HEK293 (cell line): ENCODE data around the gene TEAD1.

Source experiments
- CTCF ChIA-PET: fragments of 350-600 bp; formaldehyde crosslinking; extraction: SDS; loops from one replicate; lab custom pipeline; 2021; ENCODE audit warnings: antibody characterized with exemption; lab: Yijun Ruan, JAX
- POLR2A ChIA-PET: fragments of 300-600 bp; formaldehyde crosslinking; extraction: SDS; loops from one replicate; lab custom pipeline; 2020; ENCODE audit warnings: antibody characterized with exemption, inconsistent platforms; lab: Yijun Ruan, JAX
- H3K27ac ChIP-seq: fragments of 200-500 bp; sonication (Bioruptor generic); 2 replicates; pipeline ENCODE4 v1.5.1; 2014; ENCODE audit warnings: low read depth, low read length, control low read depth, inconsistent platforms; ENCODE audit errors: extremely low read depth
- H3K36me3 ChIP-seq, 2 experiments: fragments of 200-500 bp in 1 of 2; sonication (Bioruptor generic) in 1 of 2; 1 replicate in 1 of 2; 2 replicates in 1 of 2; pipeline ENCODE4 v1.5.1; 2014 to 2017; ENCODE audit warnings: inconsistent platforms in 2 of 2, low read length in 2 of 2; ENCODE audit not compliant: control insufficient read depth in 2 of 2, insufficient read depth in 1 of 2
- H3K4me1 ChIP-seq: fragments of 200-500 bp; sonication (Bioruptor generic); 2 replicates; pipeline ENCODE4 v1.5.1; 2014; ENCODE audit warnings: mild to moderate bottlenecking, low read length, inconsistent platforms; ENCODE audit not compliant: control insufficient read depth, insufficient read depth
- H3K4me3 ChIP-seq: 2 replicates; pipeline ENCODE4 v1.5.1; 2011; ENCODE audit warnings: low read depth, mild to moderate bottlenecking, control low read depth, low read length, moderate library complexity
- H3K9me3 ChIP-seq: fragments of 200-500 bp; sonication (Bioruptor generic); 2 replicates; pipeline ENCODE4 v1.5.1; 2014; ENCODE audit warnings: low read depth, low read length, inconsistent platforms; ENCODE audit not compliant: control insufficient read depth, insufficient read depth
- CTCF ChIP-seq: fragments of 450-650 bp; formaldehyde crosslinking; IDR thresholded peaks from 2 replicates; pipeline ENCODE4 v1.5.1; 2016; ENCODE audit warnings: missing biosample characterization, missing genetic modification characterization
- FEZF1 ChIP-seq: fragments of 450-650 bp; formaldehyde crosslinking; IDR thresholded peaks from 2 replicates; pipeline ENCODE4 v1.5.1; 2016; ENCODE audit warnings: missing biosample characterization, missing genetic modification characterization
- HOXA7 ChIP-seq: sonication (generic); formaldehyde crosslinking; IDR thresholded peaks from 2 replicates; pipeline ENCODE4 v1.8.1; 2022; ENCODE audit warnings: missing genetic modification reagents, borderline replicate concordance
- KLF16 ChIP-seq: fragments of 450-650 bp; formaldehyde crosslinking; IDR thresholded peaks from 2 replicates; pipeline ENCODE4 v1.5.1; 2017; ENCODE audit warnings: missing biosample characterization, missing genetic modification characterization
- PRDM6 ChIP-seq: fragments of 450-650 bp; formaldehyde crosslinking; IDR thresholded peaks from 2 replicates; pipeline ENCODE4 v1.5.1; 2017; ENCODE audit warnings: missing biosample characterization, missing genetic modification characterization
- SALL2 ChIP-seq: fragments of 450-650 bp; formaldehyde crosslinking; IDR thresholded peaks from 2 replicates; pipeline ENCODE4 v1.5.0; 2017; ENCODE audit warnings: missing biosample characterization, mild to moderate bottlenecking, missing genetic modification characterization, borderline replicate concordance
- SCRT2 ChIP-seq: fragments of 450-650 bp; formaldehyde crosslinking; IDR thresholded peaks from 2 replicates; pipeline ENCODE4 v1.5.1; 2016; ENCODE audit warnings: missing biosample characterization, missing genetic modification characterization
- SP7 ChIP-seq: fragments of 450-650 bp; formaldehyde crosslinking; IDR thresholded peaks from 2 replicates; pipeline ENCODE4 v1.5.1; 2016; ENCODE audit warnings: missing biosample characterization, missing genetic modification characterization
- ZBTB8A ChIP-seq: fragments of 450-650 bp; formaldehyde crosslinking; IDR thresholded peaks from 2 replicates; pipeline ENCODE4 v1.5.1; 2016; ENCODE audit warnings: missing biosample characterization, missing genetic modification characterization
- ZEB2 ChIP-seq: fragments of 450-650 bp; formaldehyde crosslinking; IDR thresholded peaks from 2 replicates; pipeline ENCODE4 v1.5.1; 2016; ENCODE audit warnings: missing biosample characterization, missing genetic modification characterization
- ZFP3 ChIP-seq: fragments of 450-650 bp; formaldehyde crosslinking; IDR thresholded peaks from 2 replicates; pipeline ENCODE4 v1.5.1; 2016; ENCODE audit warnings: low read depth, missing biosample characterization, missing genetic modification characterization
- ZNF114 ChIP-seq: fragments of 450-650 bp; formaldehyde crosslinking; IDR thresholded peaks from 2 replicates; pipeline ENCODE4 v1.5.0; 2017; ENCODE audit warnings: missing biosample characterization, missing genetic modification characterization
- ZNF23 ChIP-seq: fragments of 450-650 bp; formaldehyde crosslinking; IDR thresholded peaks from 2 replicates; pipeline ENCODE4 v1.5.1; 2016; ENCODE audit warnings: missing biosample characterization, missing genetic modification characterization, borderline replicate concordance
- ZNF280C ChIP-seq: fragments of 450-650 bp; formaldehyde crosslinking; IDR thresholded peaks from 2 replicates; pipeline ENCODE4 v1.5.1; 2016; ENCODE audit warnings: missing biosample characterization, missing genetic modification characterization
- ZNF510 ChIP-seq: fragments of 450-650 bp; formaldehyde crosslinking; IDR thresholded peaks from 2 replicates; pipeline ENCODE4 v1.5.1; 2018; ENCODE audit warnings: mild to moderate bottlenecking, missing genetic modification characterization, missing biosample characterization; ENCODE audit not compliant: insufficient replicate concordance
- ZNF555 ChIP-seq: fragments of 450-650 bp; formaldehyde crosslinking; conservative IDR thresholded peaks from 2 replicates; pipeline ENCODE4 v1.5.1; 2017; ENCODE audit warnings: missing biosample characterization, mild to moderate bottlenecking, missing genetic modification characterization, inconsistent platforms
- ZNF629 ChIP-seq: fragments of 450-650 bp; formaldehyde crosslinking; IDR thresholded peaks from 2 replicates; pipeline ENCODE4 v1.5.1; 2017; ENCODE audit warnings: missing biosample characterization, missing genetic modification characterization
- ZNF692 ChIP-seq: fragments of 450-650 bp; formaldehyde crosslinking; IDR thresholded peaks from 2 replicates; pipeline ENCODE4 v1.5.1; 2016; ENCODE audit warnings: missing biosample characterization, missing genetic modification characterization
- ZNF76 ChIP-seq: fragments of 450-650 bp; formaldehyde crosslinking; IDR thresholded peaks from 2 replicates; pipeline ENCODE4; 2016; ENCODE audit warnings: low read depth, missing biosample characterization, missing genetic modification characterization, borderline replicate concordance
- ZNF768 ChIP-seq: fragments of 450-650 bp; formaldehyde crosslinking; IDR thresholded peaks from 2 replicates; pipeline ENCODE4 v1.5.1; 2018; ENCODE audit warnings: missing biosample characterization, mild to moderate bottlenecking, missing genetic modification characterization
- ZNF792 ChIP-seq: fragments of 450-650 bp; formaldehyde crosslinking; IDR thresholded peaks from 2 replicates; pipeline ENCODE4 v1.5.1; 2016; ENCODE audit warnings: missing biosample characterization, missing genetic modification characterization
- ZNF843 ChIP-seq: fragments of 450-650 bp; formaldehyde crosslinking; IDR thresholded peaks from 2 replicates; pipeline ENCODE4 v1.5.1; 2016; ENCODE audit warnings: missing biosample characterization, missing genetic modification characterization
- ZSCAN16 ChIP-seq: fragments of 450-650 bp; formaldehyde crosslinking; IDR thresholded peaks from 2 replicates; pipeline ENCODE4 v1.5.1; 2016; ENCODE audit warnings: missing biosample characterization, missing genetic modification characterization

The TEAD1 gene

GRCh38 chr11:12772324-12772723 is 98.1 kb downstream of the TEAD1 start (continued):
- TF ChIP-seq SALL2 (tag by site-specific recombination) (no peak), ZNF510 (no peak), HOXA7 (CRISPR knock-in tag) (no peak), ZNF280C (tag by site-specific recombination) (no peak), KLF16 (tag by site-specific recombination) (no peak), ZNF23 (tag by site-specific recombination) (no peak)
- TF ChIP-seq, all 188 proteins: peak for 0

- H3K27ac ChIP-seq, result no peak overlapping the region
- ChIA-PET POLR2A (no interaction called here), CTCF (interaction anchor here (0.9 kb wide), 1 partner anchor 10 kb away, joined by 3 read pairs; no protein-coding TSS in a partner anchor)
These were observed 99.4 kb downstream of the TEAD1 start for GRCh38 chr11:12773591-12773990.

GRCh38 chr11:12775955-12776354 is 101.7 kb downstream of the TEAD1 start:
- no peak overlapping the region for H3K27ac ChIP-seq
- no peaks in the 10 kb centered on the region for H3K9me3 ChIP-seq
- H3K4me3 ChIP-seq, result no peak overlapping the region
- POLR2A ChIA-PET, result no interaction called here
- H3K4me1 ChIP-seq, result 0 out of 2 replicates have a peak, but pooled peaks cover 4% of the 10 kb centered on the region
- CTCF ChIA-PET, result interaction anchor here (0.6 to 0.7 kb wide), 2 partner anchors 12 to 249 kb away, joined by 3 read pairs; no protein-coding TSS in a partner anchor
- TF ChIP-seq ZNF555 (tag by site-specific recombination) (no peak), ZNF792 (tag by site-specific recombination) (no peak), ZSCAN16 (tag by site-specific recombination) (no peak), ZNF114 (tag by site-specific recombination) (no peak), SCRT2 (tag by site-specific recombination) (peak; percentile 65)
- no peaks in the 10 kb centered on the region for H3K36me3 ChIP-seq

More at GRCh38 chr11:12773591-12773990, 99.4 kb downstream of the TEAD1 start:
- Histone ChIP-seq H3K9me3 (no peaks in the 10 kb centered on the region), H3K4me3 (no peak overlapping the region), H3K4me1 (0 out of 2 replicates have a peak, but pooled peaks cover 4% of the 10 kb centered on the region), H3K36me3 (no peaks in the 10 kb centered on the region)
- no peak for TF ChIP-seq ZFP3 (tag by site-specific recombination)
- no peak for TF ChIP-seq CTCF (tag by site-specific recombination)
- no peak for TF ChIP-seq ZNF768 (tag by site-specific recombination)

GRCh38 chr11:12777208-12777874 is 103.1 kb downstream of the TEAD1 start:
- CTCF ChIA-PET, result no interaction called here
- 0 out of 2 replicates have a peak, but pooled peaks cover 4% of the 10 kb centered on the region for H3K4me1 ChIP-seq
- no peaks in the 10 kb centered on the region for H3K36me3 ChIP-seq
- no peak overlapping the region for H3K4me3 ChIP-seq
- POLR2A ChIA-PET, result no interaction called here
- H3K9me3 ChIP-seq, result no peaks in the 10 kb centered on the region
- H3K27ac ChIP-seq, result no peak overlapping the region
- TF ChIP-seq ZEB2 (tag by site-specific recombination) (0 out of 2 replicates have a peak, but pooled peaks have one; percentile 33), ZNF692 (0 out of 2 replicates have a peak, but pooled peaks have one; percentile 31), PRDM6 (tag by site-specific recombination) (peak; percentile 51), SP7 (tag by site-specific recombination) (peak; percentile 33; the same call in 1 of the 2 replicates), ZBTB8A (no peak), ZNF629 (no peak), ZNF843 (peak; percentile 87), ZNF114 (tag by site-specific recombination) (no peak), FEZF1 (tag by site-specific recombination) (peak; percentile 46), ZNF76 (tag by site-specific recombination) (no peak)
